ENCODE data around the gene EHD4.

EHD4 gene

DNA sequence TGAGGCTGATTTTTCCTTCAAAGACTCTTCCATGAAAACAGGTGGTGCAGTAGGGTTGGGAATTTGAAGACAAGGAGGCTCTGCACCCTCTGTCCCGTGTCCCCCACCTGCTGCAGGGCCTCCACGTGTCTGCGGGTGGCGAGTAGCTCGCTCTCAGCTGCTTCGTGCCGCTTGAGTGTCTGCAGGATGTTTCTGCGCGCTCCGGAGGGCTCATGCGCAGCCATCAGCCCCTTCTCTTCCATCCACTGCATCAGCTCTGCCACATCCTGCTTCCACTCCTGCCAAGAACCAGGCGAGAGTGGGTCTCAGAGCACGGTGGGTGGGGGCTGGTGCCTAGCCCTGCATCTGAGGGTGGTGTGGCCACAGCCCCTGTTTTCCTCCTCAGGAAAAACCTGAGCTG is 96.3 kb downstream of the EHD4 start:
- DNase-seq (ENCODE audit: insufficient read length, low spot score) (no peak), FAIRE-seq (no peak)
- TF ChIP-seq, protein P1, sequence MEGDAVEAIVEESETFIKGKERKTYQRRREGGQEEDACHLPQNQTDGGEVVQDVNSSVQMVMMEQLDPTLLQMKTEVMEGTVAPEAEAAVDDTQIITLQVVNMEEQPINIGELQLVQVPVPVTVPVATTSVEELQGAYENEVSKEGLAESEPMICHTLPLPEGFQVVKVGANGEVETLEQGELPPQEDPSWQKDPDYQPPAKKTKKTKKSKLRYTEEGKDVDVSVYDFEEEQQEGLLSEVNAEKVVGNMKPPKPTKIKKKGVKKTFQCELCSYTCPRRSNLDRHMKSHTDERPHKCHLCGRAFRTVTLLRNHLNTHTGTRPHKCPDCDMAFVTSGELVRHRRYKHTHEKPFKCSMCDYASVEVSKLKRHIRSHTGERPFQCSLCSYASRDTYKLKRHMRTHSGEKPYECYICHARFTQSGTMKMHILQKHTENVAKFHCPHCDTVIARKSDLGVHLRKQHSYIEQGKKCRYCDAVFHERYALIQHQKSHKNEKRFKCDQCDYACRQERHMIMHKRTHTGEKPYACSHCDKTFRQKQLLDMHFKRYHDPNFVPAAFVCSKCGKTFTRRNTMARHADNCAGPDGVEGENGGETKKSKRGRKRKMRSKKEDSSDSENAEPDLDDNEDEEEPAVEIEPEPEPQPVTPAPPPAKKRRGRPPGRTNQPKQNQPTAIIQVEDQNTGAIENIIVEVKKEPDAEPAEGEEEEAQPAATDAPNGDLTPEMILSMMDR (IDR thresholded peaks at IDR 0.05; ENCODE audit: insufficient read depth, missing control alignments): no peak

DNA sequence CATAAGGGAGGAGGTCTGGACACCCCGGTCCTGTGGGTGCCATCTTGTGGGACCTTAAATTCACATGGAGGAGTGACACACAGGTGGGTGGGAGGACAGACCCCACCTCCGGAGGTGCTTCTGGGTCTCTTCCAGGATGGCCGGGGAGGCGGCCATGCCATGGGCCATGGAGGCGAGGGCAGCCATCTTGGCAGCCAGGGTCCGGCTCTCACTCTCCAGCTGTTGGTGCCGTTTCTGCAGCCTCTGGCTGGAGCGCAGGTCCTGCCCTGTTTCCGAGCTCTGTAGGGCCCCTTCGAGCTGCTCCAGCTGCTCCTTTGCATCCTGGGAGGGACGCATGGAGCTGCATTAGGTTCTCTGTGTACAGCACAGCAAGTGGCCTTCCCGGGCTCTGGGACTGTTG is 97.6 kb downstream of the EHD4 start:
- TF ChIP-seq, protein P1 (IDR thresholded peaks at IDR 0.05; ENCODE audit: insufficient read depth, missing control alignments): no peak
- no peak for DNase-seq (ENCODE audit: insufficient read length, low spot score)
- no peak for FAIRE-seq

DNA sequence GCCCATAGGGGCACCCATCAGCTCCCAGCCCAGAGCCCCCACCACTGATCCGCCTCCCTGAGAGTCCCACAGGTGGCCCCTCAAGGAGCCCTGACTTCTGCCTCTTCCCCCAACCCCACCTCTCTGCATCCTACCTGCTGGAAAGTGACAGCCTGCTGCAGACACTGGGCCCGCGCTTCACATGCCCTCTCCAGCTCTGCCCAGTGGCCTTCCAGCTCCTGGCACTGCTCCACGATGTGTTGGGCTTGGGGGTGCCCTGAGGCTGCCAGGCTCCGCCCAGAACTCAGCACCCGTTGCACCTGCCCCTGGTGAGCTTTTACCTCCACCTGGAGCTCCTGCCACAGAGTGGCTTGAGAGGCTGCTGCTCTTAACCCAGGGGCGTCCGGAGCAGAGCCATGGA is 98.6 kb downstream of the EHD4 start:
- DNase-seq (ENCODE audit: insufficient read length, low spot score) (no peak), FAIRE-seq (no peak)
- TF ChIP-seq, protein P1 (IDR thresholded peaks at IDR 0.05; ENCODE audit: insufficient read depth, missing control alignments): no peak

DNA sequence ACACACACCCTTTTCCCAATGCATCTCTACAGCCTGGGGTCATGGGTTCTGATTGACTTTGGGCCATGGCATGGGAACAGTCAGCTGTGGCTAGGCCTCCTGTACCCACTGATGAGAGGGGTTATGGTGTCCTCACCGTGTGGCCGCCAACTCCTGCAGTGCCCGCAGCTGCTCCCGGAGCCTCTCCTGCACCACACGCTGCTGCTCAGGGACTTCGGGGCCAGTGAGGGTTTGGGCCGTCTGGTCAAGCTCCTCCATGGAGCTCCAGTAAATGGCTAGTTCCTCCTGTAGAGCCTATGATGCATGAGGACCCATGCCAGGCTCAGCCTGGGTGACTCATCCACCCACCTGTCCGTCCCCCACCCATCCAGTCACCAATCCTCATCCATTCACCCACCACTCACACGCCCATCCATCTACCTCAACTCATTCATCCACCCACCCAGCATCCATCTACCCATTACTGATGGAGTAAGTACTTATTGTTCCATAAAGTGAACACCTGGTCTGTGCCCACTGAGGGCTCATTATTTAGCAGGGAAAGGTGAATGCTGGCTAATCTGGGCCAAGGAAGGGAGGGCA is 100.1 kb downstream of the EHD4 start:
- no peak for FAIRE-seq
- TF ChIP-seq, protein P1 (IDR thresholded peaks at IDR 0.05; ENCODE audit: insufficient read depth, missing control alignments): no peak
- DNase-seq (ENCODE audit: insufficient read length, low spot score): no peak

DNA sequence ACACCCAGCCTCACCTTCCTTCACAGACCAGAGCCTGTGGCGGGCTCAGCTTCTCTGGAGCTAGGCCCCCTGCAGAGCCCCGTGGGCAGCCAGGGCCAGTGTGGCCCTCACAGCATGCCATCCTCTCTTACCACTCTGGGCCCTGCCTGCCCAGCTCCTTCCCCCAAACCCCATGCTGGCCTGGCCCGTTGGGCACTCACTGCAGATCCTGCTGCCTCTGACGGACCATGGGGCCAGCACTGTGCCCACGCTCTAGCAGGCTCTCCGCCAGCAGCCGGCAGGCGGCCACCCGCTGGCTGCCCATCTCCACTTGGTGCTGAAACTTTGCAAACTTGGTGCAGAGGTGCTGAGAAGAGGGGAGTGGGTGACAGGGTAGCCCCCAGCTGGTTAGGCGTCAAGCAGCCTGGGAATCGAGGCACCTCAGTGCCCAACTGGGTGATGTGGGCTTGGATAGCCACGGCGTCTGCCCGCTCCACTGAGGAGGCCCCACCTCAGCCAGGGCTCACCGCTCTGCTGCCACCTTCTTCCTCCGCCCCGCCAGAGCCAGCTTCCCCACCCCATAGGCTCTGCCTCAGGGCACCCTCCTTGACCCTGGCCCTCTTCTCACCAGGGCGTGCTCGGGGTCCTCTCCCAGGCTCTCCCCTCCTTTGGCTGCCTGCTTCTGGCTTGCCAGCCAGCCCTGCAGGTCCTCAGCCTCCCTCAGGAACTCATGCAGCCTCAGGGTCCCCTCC is 101.0 kb downstream of the EHD4 start:
- FAIRE-seq (no peak), DNase-seq (ENCODE audit: insufficient read length, low spot score) (no peak)
- TF ChIP-seq, protein P1 (IDR thresholded peaks at IDR 0.05; ENCODE audit: insufficient read depth, missing control alignments): no peak

DNA sequence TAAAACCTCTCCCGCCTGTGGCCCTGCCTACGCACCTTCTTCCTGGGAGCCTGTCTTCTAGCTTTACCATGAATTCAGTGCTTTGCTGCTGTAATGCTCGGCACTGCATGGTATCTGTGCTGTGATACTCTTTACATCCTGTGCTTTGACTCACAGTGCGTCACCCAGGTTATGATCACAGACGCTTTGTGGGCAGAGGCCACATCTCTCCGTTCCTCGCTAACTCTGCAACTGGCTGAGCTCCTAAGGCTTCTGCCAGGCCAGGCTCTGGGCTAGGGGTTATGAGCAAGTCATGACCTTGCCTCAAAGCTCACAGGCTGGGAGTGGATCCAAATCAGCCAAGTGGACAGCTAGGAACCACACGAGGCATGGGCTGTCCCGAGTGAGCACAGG is 101.7 kb downstream of the EHD4 start:
- DNase-seq (ENCODE audit: insufficient read length, low spot score): no peak
- FAIRE-seq: no peak
- TF ChIP-seq, protein P1 (IDR thresholded peaks at IDR 0.05; ENCODE audit: insufficient read depth, missing control alignments): no peak
